Testis (tissue), 2 donors: ENCODE results near the gene DGCR6L.

ENCODE experiments used
- CTCF ChIP-seq, 3 experiments: fragments of 450-650 bp in 2 of 3; fragments of 200-600 bp in 1 of 3; sonication (generic) in 1 of 3; IDR thresholded peaks; one replicate each; pipeline ENCODE4 v1.5.1; 2016 to 2019; ENCODE audit warnings: antibody characterized with exemption in 3 of 3, mild to moderate bottlenecking in 2 of 3, moderate library complexity in 1 of 3
- POLR2A ChIP-seq: fragments of 450-650 bp; IDR thresholded peaks from one replicate; pipeline ENCODE4 v1.6.1; 2017; ENCODE audit warnings: antibody characterized with exemption, mild to moderate bottlenecking, moderate library complexity

- no peak for TF ChIP-seq CTCF (IDR thresholded peaks at IDR 0.05)
- no peak for TF ChIP-seq POLR2A
Observed at GRCh38 chr22:20281891-20282290, 38.0 kb downstream of the DGCR6L start.
